K562 (cell line): ENCODE results near the gene YPEL3. TPM values are rescaled to one million over a fixed set of nuclear protein-coding genes. Genes with fewer than 3 reads are reported as not detected.

Experiments used
- CHD1 ChIP-seq: fragments of 200-600 bp; sonication (generic); IDR thresholded peaks from one replicate; pipeline ENCODE4 v1.6.1; 2012; ENCODE audit warnings: mild to moderate bottlenecking, moderate library complexity, low read length, inconsistent platforms
- CREB3L1 ChIP-seq: fragments of 450-650 bp; IDR thresholded peaks from 2 replicates; pipeline ENCODE4 v1.6.1; 2014; ENCODE audit warnings: low read depth, mild to moderate bottlenecking, moderate library complexity, borderline replicate concordance
- DPF2 ChIP-seq: fragments of 450-650 bp; IDR thresholded peaks from 2 replicates; pipeline ENCODE4 v1.6.1; 2016
- E2F5 ChIP-seq: sonication (generic); formaldehyde crosslinking; IDR thresholded peaks from 2 replicates; pipeline ENCODE4 v1.8.0; 2022; ENCODE audit warnings: mild to moderate bottlenecking, missing genetic modification reagents
- EWSR1 ChIP-seq: fragments of 450-650 bp; IDR thresholded peaks from 2 replicates; pipeline ENCODE4 v1.6.1; 2018; ENCODE audit warnings: borderline replicate concordance, mild to moderate bottlenecking, low read depth, moderate library complexity; ENCODE audit not compliant: partially characterized antibody
- KDM5B ChIP-seq: fragments of 200-600 bp; sonication (generic); IDR thresholded peaks from 2 replicates; pipeline ENCODE4 v1.6.1; 2012; ENCODE audit warnings: low read depth, mild to moderate bottlenecking, moderate library complexity, low read length, control low read depth, inconsistent platforms; ENCODE audit not compliant: insufficient replicate concordance
- MAX ChIP-seq: sonication (generic); formaldehyde crosslinking; IDR thresholded peaks from 2 replicates; pipeline ENCODE4 v1.9.0; 2022; ENCODE audit warnings: mild to moderate bottlenecking, missing genetic modification reagents
- MIER1 ChIP-seq: fragments of 450-650 bp; IDR thresholded peaks from 2 replicates; pipeline ENCODE4 v1.6.1; 2016; ENCODE audit warnings: antibody characterized with exemption, mild to moderate bottlenecking, low read depth
- MYNN ChIP-seq, 2 experiments: sonication (generic); formaldehyde crosslinking in 1 of 2; IDR thresholded peaks; 2 replicates each; pipeline versions ENCODE4 v1.5.0 to v1.6.1; 2016 to 2020; ENCODE audit warnings: antibody characterized with exemption in 1 of 2, missing genetic modification reagents in 1 of 2
- NFRKB ChIP-seq: fragments of 450-650 bp; IDR thresholded peaks from 2 replicates; pipeline ENCODE4 v1.6.1; 2016; ENCODE audit warnings: low read depth
- POLR2A ChIP-seq: fragments of 450-650 bp; conservative IDR thresholded peaks from 2 replicates; pipeline ENCODE4 v1.6.1; 2016
- POLR2H ChIP-seq: IDR thresholded peaks from 2 replicates; pipeline ENCODE4 v1.6.1; 2016; ENCODE audit warnings: missing genetic modification characterization, low read depth, mild to moderate bottlenecking, control low read depth, missing compliant biosample characterization, moderate library complexity
- RBFOX2 ChIP-seq: fragments of 200-400 bp; formaldehyde crosslinking; IDR thresholded peaks from 2 replicates; pipeline ENCODE4 v1.6.1; 2017; ENCODE audit warnings: low read depth, mild to moderate bottlenecking, low read length, moderate library complexity
- SUPT5H ChIP-seq: fragments of 450-650 bp; IDR thresholded peaks from 2 replicates; pipeline ENCODE4 v1.6.1; 2016
- TAF9B ChIP-seq: fragments of 450-650 bp; IDR thresholded peaks from 2 replicates; pipeline ENCODE4 v1.6.1; 2018; ENCODE audit warnings: mild to moderate bottlenecking; ENCODE audit not compliant: partially characterized antibody
- WHSC1 ChIP-seq: IDR thresholded peaks from one replicate; pipeline ENCODE4 v1.6.1; 2012; ENCODE audit warnings: low read length, control low read depth, inconsistent platforms
- ZFP91 ChIP-seq: sonication (generic); formaldehyde crosslinking; IDR thresholded peaks from 2 replicates; pipeline ENCODE4 v1.8.0; 2022; ENCODE audit warnings: mild to moderate bottlenecking, missing genetic modification reagents
- ZHX1 ChIP-seq: fragments of 150-350 bp; conservative IDR thresholded peaks from 2 replicates; pipeline ENCODE4 v1.6.1; 2014; ENCODE audit warnings: low read length
- ZNF146 ChIP-seq: IDR thresholded peaks from one replicate; pipeline ENCODE4 v1.6.1; 2018; ENCODE audit warnings: missing compliant biosample characterization; ENCODE audit not compliant: unreplicated experiment
- ZNF75A ChIP-seq: fragments of 450-650 bp; formaldehyde crosslinking; IDR thresholded peaks from 2 replicates; pipeline ENCODE4 v1.4.0; 2020; ENCODE audit warnings: mild to moderate bottlenecking
- polyA plus RNA-seq, 8 experiments: library from polyadenylated mRNA; depleted of rRNA in 4 of 8; stranded (reverse) in 5 of 8; unstranded in 3 of 8; fragments of >200 nt; fragmentation: Nextera tagmentation in 2 of 8; fragmentation: Illumina TruSeq in 1 of 8; extraction: Ambion mirVana in 2 of 8; extraction: Trizol in 1 of 8; gene quantifications; 2 replicates each; pipeline versions ENCODE4 v1.2.1 to v1.2.3, GENCODE V29; 2011 to 2014; ENCODE audit warnings: inconsistent platforms in 1 of 8, missing spikeins in 1 of 8
- total RNA-seq, 7 experiments: library from RNA; depleted of rRNA in 6 of 7; stranded (reverse); fragments of >200 nt in 6 of 7; fragmentation: Illumina TruSeq in 2 of 7; extraction: Trizol in 2 of 7; gene quantifications; 2 replicates each; pipeline versions ENCODE4 v1.2.1 to v1.2.3, GENCODE V29; 2011 to 2021; ENCODE audit warnings: low replicate concordance in 1 of 7

The YPEL3 gene
- total and polyA plus RNA-seq, 9 of the 15 experiments (the other 6 are each of a cell fraction or from before 2014, with no cell fraction given), result 0.41 to 15.0 (median 2.9) TPM

GRCh38 chr16:30075503-30076275 is 20.3 kb downstream of the YPEL3 start, which contains the start of gene PPP4C (continued):
- TF ChIP-seq KDM5B (peak; percentile 38), POLR2A (peak; percentile 98), RBFOX2 (peak; percentile 99), NFRKB (0 out of 2 replicates have a peak, but pooled peaks have one; percentile 57), DPF2 (no peak), TAF9B (peak; percentile 84), MAX (CRISPR knock-in tag) (0 out of 2 replicates have a peak, but pooled peaks have one; percentile 36), ZFP91 (CRISPR knock-in tag) (no peak), ZHX1 (no peak), WHSC1 (no peak), ZNF146 (CRISPR knock-in tag) (no peak), POLR2H (peak; percentile 94), ZNF75A (CRISPR knock-in tag) (no peak), E2F5 (no peak), CHD1 (peak; percentile 60), MYNN (IDR thresholded peaks at IDR 0.05) (no peak), MYNN (CRISPR knock-in tag; IDR thresholded peaks at IDR 0.05) (no peak), EWSR1 (no peak), CREB3L1 (peak; percentile 70), SUPT5H (peak; percentile 97), MIER1 (no peak)
